GM23248 (cell line): ENCODE data around the gene IL6R.

Source experiments
- EZH2 ChIP-seq: fragments of 200-600 bp; sonication (generic); IDR thresholded peaks from 2 replicates; pipeline ENCODE4 v1.6.1; 2018; ENCODE audit warnings: antibody characterized with exemption, mild to moderate bottlenecking; ENCODE audit not compliant: insufficient read depth, poor library complexity, severe bottlenecking
- EZH2phosphoT487 ChIP-seq: fragments of 200-600 bp; sonication (generic); IDR thresholded peaks from 2 replicates; pipeline ENCODE4 v1.6.1; 2018; ENCODE audit warnings: antibody characterized with exemption, moderate library complexity, mild to moderate bottlenecking, low read depth; ENCODE audit not compliant: insufficient read depth

- TF ChIP-seq EZH2, result no peak
- TF ChIP-seq EZH2phosphoT487, result no peak
Measured at GRCh38 chr1:154404984-154405746, at the start of gene IL6R.
